ENCODE results near the gene DNM3. TPM values are rescaled to one million over a fixed set of nuclear protein-coding genes. Genes with fewer than 3 reads are reported as not detected.

DNM3 gene
- total RNA-seq, 1 donor from 2014 or later, result 1.7 TPM

DNA sequence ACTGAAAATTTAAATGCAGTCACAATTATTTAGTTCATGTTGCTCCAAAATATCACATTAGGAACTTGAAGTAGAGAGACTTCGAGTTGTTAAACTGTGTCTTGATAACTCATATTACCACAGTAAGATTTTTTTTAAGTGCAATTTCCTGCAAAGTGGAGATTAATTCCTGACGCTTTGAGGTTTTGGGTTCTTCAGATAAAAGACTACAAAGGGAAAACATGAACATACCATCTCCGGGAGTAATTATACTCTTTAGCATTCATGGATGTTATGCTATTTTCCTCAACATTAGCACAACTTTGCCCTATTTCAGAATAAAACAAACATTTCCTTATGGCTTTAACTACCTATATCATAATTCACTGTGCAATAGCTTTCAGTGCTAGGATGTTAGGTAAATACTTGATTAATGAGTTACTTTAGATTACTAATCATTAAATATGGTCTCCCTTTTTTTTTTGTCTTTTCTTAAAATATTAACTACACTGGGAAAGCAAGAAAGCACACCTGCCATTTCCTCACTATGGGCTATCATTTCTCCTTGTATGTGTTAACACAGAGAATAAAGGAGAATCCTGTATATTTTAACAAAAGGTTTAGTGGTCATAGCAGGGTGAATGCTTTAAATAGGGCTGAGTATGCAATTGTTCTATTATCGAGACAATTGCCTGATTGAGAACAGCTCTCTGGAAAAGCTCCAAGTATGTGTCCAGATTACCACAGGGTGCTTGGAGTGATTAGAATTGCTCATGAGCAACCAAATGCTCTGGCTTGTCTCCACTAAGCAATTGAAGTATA lies 326.7 kb downstream of the DNM3 start:
- intact Hi-C loops (cut with DNase I), result no loop called here
- DNase-seq, result no peak
- ATAC-seq (ENCODE audit: poor library complexity), result peak; percentile 93

DNA sequence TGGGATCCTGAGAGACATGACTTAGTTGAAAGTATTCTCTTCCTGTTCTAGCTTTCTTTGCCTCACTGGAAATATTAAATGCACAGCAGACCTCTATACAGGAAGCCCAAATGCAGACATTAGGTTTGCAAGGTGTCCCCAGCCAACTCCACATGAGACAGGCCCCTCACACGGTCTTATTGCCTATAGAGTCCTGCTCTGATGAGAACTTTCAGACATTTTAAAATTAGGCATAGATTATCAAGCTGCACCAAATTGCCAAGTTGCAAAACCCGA lies 327.2 kb downstream of the DNM3 start:
- no peak for DNase-seq
- intact Hi-C loops (cut with DNase I), result no loop called here
- ATAC-seq (ENCODE audit: poor library complexity), result no peak

DNA sequence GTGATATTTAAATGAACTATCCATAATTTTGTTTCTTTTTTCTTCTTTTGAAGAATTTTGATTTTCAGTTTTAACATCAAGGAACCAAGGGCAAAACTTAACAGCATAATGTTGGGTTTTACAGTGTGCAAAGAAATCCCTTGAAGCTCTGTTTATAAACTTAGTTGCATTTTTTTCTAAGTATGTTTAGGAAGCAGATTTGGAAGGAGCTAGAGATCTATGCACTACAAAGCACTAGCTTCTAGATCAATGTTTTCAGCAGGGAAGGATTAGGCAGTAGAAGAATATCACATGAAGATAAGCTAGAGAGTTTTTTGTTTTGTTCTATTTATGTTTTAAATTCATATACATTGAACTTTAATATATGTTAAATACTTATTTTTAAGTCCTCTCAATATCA lies 328.5 kb downstream of the DNM3 start:
- ATAC-seq (ENCODE audit: poor library complexity), result no peak
- intact Hi-C loops (cut with DNase I), result no loop called here
- DNase-seq, result no peak

DNA sequence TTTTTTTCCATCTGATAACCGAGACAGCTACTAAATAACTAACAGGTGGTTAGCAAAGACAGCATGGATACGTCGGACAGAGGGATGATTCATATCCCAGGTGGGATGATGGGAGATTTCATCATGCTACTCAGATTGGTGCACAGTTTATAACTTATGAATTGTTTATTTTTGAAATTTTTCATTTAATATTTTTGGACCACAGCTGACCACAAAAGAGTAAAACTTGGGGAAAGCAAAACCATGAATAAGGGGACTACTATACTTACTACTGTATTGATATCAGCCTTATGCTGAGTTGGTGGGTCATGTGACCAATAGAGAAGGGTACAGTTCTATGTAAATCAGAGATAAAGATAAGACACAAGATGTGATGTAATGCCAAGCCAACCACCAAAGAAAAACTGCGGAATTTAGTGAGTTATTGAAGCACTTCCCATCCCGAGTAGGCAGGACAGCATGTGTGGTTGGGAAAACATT lies 331.1 kb downstream of the DNM3 start:
- intact Hi-C loops (cut with DNase I), result no loop called here
- ATAC-seq (ENCODE audit: poor library complexity), result no peak
- no peak for DNase-seq

DNA sequence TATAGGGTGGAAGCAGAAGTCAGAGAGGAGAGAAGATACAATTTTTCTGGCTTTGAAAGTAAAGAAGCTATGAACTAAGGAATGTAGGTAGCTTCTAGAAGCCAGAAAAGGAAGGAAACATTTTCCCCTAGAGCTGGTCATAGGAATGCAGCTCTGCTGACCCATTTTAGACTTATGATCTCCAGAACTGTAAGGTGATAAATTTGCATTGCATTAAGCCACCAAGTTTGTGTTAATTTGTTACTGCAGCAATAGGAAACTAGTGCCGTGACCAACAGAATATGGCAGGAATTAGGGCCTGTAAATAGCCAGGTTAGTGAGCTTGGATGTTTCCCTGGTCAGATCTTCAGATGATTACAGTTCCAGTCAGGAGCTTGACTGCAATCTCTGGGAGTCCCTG lies 334.9 kb downstream of the DNM3 start:
- ATAC-seq (ENCODE audit: poor library complexity), result no peak
- intact Hi-C loops (cut with DNase I), result no loop called here

DNA sequence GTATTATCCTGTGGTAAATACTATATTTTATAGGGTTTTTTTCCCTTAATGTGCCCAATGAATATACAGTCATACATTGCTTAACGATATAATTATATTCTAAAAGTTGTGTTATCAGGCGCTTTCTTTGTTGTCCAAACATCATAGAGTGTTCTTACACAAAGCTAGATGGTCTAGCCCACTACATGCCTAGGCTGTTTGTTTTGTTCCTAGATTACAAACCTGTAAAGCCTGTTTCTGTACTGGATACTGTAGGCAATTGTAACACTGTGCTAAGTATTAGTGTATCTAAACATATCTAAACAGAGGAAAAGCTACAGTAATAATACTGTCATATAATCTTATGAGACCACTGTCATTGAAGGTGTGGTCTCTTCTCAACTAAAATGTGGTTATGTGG lies 336.6 kb downstream of the DNM3 start:
- intact Hi-C loops (cut with DNase I), result no loop called here
- no peak for ATAC-seq (ENCODE audit: poor library complexity)

More for the DNA sequence above, 334.9 kb downstream of the DNM3 start:
- DNase-seq, result no peak

DNA sequence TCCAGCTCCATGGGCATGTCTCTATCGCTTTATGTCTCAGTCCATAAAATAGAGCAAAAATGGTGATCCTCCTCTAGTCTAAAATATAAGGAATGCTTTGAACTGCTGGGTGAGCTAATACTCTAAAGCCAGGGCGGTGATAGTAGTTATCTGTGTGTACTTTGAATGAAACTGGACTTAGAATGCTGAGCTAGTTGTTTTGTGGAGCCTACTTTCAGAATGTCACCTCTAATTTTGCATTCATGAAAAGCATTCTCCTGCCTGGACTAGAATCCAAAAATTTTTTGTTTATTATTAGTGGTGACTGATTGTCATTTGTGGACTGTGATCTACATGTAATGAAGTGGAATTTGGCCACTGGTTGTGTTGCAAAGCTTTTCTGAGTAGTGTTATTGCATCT lies 337.6 kb downstream of the DNM3 start:
- intact Hi-C loops (cut with DNase I), result no loop called here
- DNase-seq, result no peak
- no peak for ATAC-seq (ENCODE audit: poor library complexity)

More for the DNA sequence above, 336.6 kb downstream of the DNM3 start:
- DNase-seq, result no peak

DNA sequence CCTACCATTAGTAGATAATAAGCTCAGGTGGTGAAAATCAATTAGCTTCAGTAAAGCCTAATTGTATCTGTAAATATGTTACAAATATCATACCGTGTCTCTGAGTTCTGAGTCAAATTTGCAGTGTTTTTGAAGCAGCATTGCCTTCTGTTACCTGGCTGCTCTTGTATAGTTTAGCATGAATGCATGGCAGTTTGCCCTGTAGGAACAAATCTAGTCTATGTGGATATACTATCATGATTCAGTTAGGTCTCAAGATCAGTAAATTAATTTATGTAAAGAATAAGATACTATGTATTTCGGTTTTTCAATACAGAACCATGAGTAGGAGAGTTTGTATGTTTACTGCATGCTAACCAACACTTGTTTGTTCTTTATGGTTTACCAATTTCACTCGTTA lies 338.6 kb downstream of the DNM3 start:
- ATAC-seq (ENCODE audit: poor library complexity) (no peak), DNase-seq (no peak)
- intact Hi-C loops (cut with DNase I), result no loop called here

DNA sequence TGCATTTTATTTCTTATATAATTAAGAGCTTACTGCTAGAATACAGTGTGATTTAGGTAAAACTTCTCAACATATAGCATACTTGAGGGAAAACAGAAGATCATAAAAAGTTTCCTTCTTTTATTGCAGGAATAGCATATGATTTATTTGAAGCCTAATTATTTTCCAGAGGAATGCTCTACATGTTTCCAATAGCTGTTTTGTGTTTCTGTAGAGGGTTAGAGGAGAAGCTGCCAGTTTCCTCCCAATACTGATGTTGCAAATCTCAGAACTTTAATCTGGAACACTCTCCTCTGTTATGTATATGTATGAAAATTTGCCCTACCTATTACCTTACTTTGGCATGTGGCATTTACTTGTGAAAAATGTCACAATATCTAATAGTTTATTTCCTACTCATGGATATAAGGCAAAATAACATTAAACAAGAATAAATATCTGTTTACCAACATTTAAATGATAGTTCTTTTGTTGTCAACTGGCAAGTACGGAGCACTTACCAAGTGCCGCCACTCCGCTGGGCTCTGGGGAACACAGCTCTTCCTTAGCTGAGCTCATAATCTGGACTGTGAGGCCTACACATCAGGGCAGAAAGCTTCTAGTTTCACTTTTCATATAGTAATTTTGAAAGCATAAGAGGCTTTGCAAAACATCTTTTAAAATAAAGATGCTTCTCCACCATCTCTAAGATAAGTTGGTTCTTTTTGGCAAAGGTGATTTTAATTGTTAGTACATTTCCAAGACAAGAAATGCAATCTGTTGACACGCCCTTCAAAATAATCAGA lies 339.4 kb downstream of the DNM3 start:
- ATAC-seq (ENCODE audit: poor library complexity) (peak; percentile 89), DNase-seq (peak; percentile 63)
- intact Hi-C loops (cut with DNase I), result no loop called here

DNA sequence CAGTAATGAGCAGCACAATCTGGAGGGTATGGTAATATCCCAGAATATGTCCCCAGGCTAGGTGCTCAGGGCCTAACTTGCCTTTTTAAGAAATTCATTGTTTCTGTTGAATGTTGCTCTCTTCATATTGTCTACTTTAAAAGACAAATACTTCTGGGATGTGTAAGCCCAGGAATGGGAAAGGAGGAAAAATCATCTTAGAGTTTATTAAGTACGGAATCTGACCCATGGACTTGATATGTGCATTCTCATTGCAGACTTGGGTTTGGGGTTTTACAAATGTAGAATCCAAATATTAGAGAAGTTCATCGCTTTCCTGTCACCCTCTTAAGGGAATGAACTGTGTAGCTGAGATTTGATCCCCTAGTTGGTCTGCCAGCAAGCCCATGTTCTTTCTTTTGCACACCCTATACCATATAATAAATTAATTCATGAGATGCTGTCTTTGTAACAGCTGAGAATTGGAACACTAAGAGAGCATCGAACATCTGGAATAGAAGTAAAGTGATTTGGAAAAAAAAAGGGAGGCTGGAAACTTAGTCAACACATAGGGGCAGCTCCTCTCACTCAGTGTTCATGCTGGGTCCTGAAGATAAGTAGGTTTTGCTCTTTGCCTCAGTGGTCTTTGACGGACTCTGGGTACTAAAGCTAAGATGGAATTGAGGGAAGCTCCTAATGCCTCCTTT lies 343.4 kb downstream of the DNM3 start:
- no peak for DNase-seq
- intact Hi-C loops (cut with DNase I), result no loop called here
- no peak for ATAC-seq (ENCODE audit: poor library complexity)

GRCh38 chr1:172185211-172185610 lies 343.9 kb downstream of the DNM3 start:
- intact Hi-C loops (cut with DNase I), result no loop called here

DNA sequence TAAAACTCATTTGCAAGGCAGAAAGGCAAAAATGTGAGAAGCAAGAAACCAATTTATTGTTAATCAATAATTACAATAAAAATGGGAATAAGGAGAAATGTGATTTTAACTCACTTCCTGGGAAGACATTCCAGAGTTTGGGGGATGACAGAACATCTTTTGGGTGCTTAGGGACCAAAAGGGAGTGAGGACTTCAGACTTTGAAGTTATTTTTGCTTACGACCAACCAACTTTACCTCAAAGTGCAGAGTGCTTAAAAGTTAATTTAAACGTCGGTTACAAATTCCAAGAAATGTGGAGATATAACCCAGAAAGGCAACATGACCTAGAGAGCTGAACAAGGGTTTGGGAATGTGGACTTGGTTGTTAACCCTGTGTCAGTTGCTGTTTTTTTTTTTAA lies 344.7 kb downstream of the DNM3 start:
- intact Hi-C loops (cut with DNase I), result no loop called here
- DNase-seq (no peak), ATAC-seq (ENCODE audit: poor library complexity) (no peak)

More at GRCh38 chr1:172185211-172185610, 343.9 kb downstream of the DNM3 start:
- ATAC-seq (ENCODE audit: poor library complexity) (no peak), DNase-seq (no peak)

- intact Hi-C loops (cut with DNase I), result no loop called here
- no peak for ATAC-seq (ENCODE audit: poor library complexity)
- DNase-seq, result no peak
These were observed 360.3 kb downstream of the DNM3 start for GRCh38 chr1:172201572-172201971.

DNA sequence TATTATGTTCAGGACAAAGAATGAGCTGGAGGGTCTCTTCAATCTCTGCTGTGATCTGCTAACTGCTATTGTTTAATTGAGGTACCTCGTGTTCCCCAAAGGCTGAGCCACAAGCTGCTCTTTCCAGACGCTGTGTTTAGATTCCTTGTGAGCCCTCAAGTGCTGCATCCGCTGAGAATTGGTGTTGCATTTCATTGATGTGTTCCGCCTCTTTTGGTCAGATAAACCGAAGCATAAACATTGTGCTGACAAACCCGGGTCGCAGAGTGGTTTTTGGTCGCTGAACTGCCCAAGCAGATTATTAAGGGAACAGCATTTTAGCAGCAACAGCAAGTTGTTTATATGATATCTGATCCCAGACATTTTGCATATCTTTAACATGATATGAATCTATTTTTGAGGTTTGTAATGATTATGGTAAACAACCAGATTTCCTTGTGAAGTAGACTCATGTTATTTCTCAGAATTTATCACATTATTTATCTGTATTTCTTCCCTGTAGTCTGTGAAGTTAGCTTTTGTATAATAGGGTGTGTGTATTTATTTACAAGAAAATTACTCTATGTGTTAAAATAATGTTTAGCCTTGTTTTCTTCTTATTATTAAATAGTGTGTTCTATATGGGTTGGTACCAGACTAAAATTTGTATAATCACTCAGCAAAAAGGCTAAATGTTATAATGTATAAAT lies 362.0 kb downstream of the DNM3 start:
- DNase-seq (no peak), ATAC-seq (ENCODE audit: poor library complexity) (no peak)
- intact Hi-C loops (cut with DNase I), result no loop called here

DNA sequence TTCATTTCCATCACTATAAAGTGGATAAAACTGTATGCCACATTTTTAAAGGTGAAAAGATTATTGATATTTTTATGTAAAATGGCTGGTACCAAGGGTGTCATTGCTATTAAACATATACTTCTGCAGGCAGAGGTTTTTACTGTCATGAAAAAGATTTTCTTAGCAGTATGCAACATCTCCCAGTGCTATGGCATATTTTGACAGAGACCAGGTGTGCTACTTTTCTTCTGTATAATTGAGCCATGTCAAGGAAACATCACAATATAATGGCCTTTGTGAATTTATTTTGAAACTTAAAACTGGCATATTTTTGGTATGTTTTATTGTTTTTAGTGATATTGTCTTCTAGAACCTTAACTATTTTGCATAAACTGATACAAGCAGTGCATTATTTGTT lies 362.6 kb downstream of the DNM3 start:
- ATAC-seq (ENCODE audit: poor library complexity), result no peak
- intact Hi-C loops (cut with DNase I), result no loop called here
- DNase-seq, result no peak

- no peak for ATAC-seq (ENCODE audit: poor library complexity)
- intact Hi-C loops (cut with DNase I), result no loop called here
- DNase-seq, result no peak
These were observed 365.0 kb downstream of the DNM3 start for GRCh38 chr1:172206256-172206655.

DNA sequence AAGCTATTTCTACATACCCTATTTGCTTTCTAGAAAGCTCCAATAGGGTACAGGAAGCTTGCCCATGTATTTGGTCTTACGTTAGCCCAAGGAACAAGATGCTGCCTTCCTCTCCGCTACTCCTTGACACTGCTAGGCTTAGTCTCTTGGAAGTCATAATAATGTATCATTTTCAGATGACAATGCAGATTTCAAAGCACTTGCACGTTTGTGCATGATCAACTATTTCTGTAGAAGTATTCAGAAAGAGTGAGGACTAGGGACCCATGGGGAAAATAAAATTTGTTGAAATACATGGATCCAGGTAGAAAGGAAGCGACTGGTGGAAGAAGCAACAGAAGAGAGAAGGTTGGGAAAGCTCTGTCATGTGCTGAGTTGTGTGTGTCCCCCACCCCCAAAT lies 367.3 kb downstream of the DNM3 start:
- DNase-seq (no peak), ATAC-seq (ENCODE audit: poor library complexity) (no peak)
- intact Hi-C loops (cut with DNase I), result no loop called here

- DNase-seq (no peak), ATAC-seq (ENCODE audit: poor library complexity) (no peak)
- intact Hi-C loops (cut with DNase I), result no loop called here
These were observed 369.9 kb downstream of the DNM3 start for GRCh38 chr1:172211221-172211620.

DNA sequence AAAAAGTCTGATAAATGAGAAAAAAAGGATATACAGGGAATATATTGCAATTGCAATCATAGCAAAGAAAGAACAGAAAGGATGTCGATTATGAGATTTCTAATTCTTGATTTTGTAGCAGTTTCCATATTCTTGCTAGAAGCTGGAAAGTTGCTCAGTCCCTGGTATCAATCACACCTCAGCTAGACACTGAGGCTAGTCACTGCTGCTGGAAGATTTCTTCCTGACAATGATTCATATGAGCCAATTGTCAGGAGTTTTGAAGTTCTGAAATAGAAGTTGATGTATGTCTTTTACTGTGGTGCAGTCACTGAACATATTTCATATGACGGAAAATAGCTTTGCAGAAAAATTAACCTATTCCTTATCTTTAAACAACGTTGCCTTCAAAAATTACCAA lies 370.8 kb downstream of the DNM3 start:
- no peak for DNase-seq
- intact Hi-C loops (cut with DNase I), result no loop called here

More for the DNA sequence above, 370.8 kb downstream of the DNM3 start:
- no peak for ATAC-seq (ENCODE audit: poor library complexity)
